Measurements from ENCODE around the gene KIF1C. TPM values are rescaled to one million over a fixed set of nuclear protein-coding genes. Genes with fewer than 3 reads are reported as not detected.

Gene KIF1C
- total RNA-seq, 1 experiment from 2014 or later, result 121 TPM

GRCh38 chr17:5047446-5047845 lies 49.7 kb downstream of the KIF1C start:
- no peak for ATAC-seq
- intact Hi-C loops (cut with micrococcal nuclease), result no loop called here
- CTCF ChIA-PET, result no interaction called here

GRCh38 chr17:5049314-5049841 lies 51.6 kb downstream of the KIF1C start:
- Histone ChIP-seq H3K27me3 (ENCODE audit: insufficient read depth, low read length) (no peaks in the 10 kb centered on the region), H3K36me3 (ENCODE audit: control insufficient read depth in 1 of 2, insufficient read depth in 2 of 2, low read length in 2 of 2) (no peaks in the 10 kb centered on the region), H4K20me1 (ENCODE audit: insufficient read depth) (no peaks in the 10 kb centered on the region), H3K4me2 (ENCODE audit: low read length) (no peak overlapping the region), H3K4me1 (ENCODE audit: control insufficient read depth in 1 of 2, insufficient read depth in 2 of 2, low read length in 2 of 2) (no peaks in the 10 kb centered on the region), H3K9ac (ENCODE audit: low read length) (no peak overlapping the region), H3K27ac (ENCODE audit: low read depth, low read length) (no peak overlapping the region), H3K9me3 (ENCODE audit: control insufficient read depth in 1 of 2, insufficient read depth in 1 of 2, low read depth in 1 of 2, low read length in 2 of 2) (no peaks in the 10 kb centered on the region), H3K9me2 (ENCODE audit: insufficient read depth) (no peaks in the 10 kb centered on the region), H3K79me2 (ENCODE audit: insufficient read depth, low read length) (no peaks in the 10 kb centered on the region), H2AFZ (ENCODE audit: low read depth, low read length, poor library complexity, severe bottlenecking) (no peak overlapping the region), H3K4me3 (replicated peaks in 1 of 2; ENCODE audit: low read depth in 1 of 2, low read length in 2 of 2) (no peak overlapping the region)
- no peak for DNase-seq (ENCODE audit: low read depth, low spot score)
- ChIA-PET RAD21 (ENCODE audit: low non-redundant PET in 1 of 2, low total read pairs in 2 of 2, uncharacterized antibody in 2 of 2, unreplicated experiment in 2 of 2) (no interaction called here), POLR2A (no interaction called here), CTCF (no interaction called here)
- no peak for ATAC-seq
- no TSS peak for BruUV-seq (replicated peaks)
- intact Hi-C loops (cut with micrococcal nuclease), result no loop called here
- TF ChIP-seq ZFX (IDR thresholded peaks at IDR 0.05) (no peak), ZNF274 (IDR thresholded peaks at IDR 0.05; ENCODE audit: low read depth, low read length) (no peak), CEBPB (IDR thresholded peaks at IDR 0.05; ENCODE audit: low read depth) (no peak), POLR2A (IDR thresholded peaks at IDR 0.05; ENCODE audit: borderline replicate concordance, extremely low read depth, insufficient read depth, insufficient read length) (no peak), CTCF (IDR thresholded peaks at IDR 0.05 in 2 of 3, conservative IDR thresholded peaks at IDR 0.05 in 1 of 3; ENCODE audit: borderline replicate concordance in 1 of 3, insufficient read depth in 1 of 3, low read depth in 2 of 3, low read length in 2 of 3) (no peak), CBX3 (IDR thresholded peaks at IDR 0.05; ENCODE audit: low read depth) (no peak), TCF7L2 (IDR thresholded peaks at IDR 0.05; ENCODE audit: borderline replicate concordance, extremely low read depth, insufficient read depth, insufficient read length) (no peak), REST (IDR thresholded peaks at IDR 0.05; ENCODE audit: low read depth) (no peak), EZH2phosphoT487 (IDR thresholded peaks at IDR 0.05; ENCODE audit: borderline replicate concordance) (no peak), YY1 (IDR thresholded peaks at IDR 0.05; ENCODE audit: extremely low read depth, insufficient replicate concordance, low read depth, low read length) (no peak), EZH2 (IDR thresholded peaks at IDR 0.05) (no peak), ATF3 (IDR thresholded peaks at IDR 0.05) (no peak)

More at GRCh38 chr17:5047446-5047845, 49.7 kb downstream of the KIF1C start:
- ChIA-PET RAD21 (ENCODE audit: low non-redundant PET in 1 of 2, low total read pairs in 2 of 2, uncharacterized antibody in 2 of 2, unreplicated experiment in 2 of 2) (no interaction called here), POLR2A (interaction anchor here (0.6 kb wide), 1 partner anchor 39 kb away, joined by 3 read pairs; no protein-coding TSS in a partner anchor)
- H3K4me1 ChIP-seq (ENCODE audit: control insufficient read depth in 1 of 2, insufficient read depth in 2 of 2, low read length in 2 of 2), result peaks cover 0 to 5% of the 10 kb centered on the region in 2 experiments; a peak in 1 of 4 replicates
- no peaks in the 10 kb centered on the region for H3K9me3 ChIP-seq (ENCODE audit: control insufficient read depth in 1 of 2, insufficient read depth in 1 of 2, low read depth in 1 of 2, low read length in 2 of 2)
- H3K36me3 ChIP-seq (ENCODE audit: control insufficient read depth in 1 of 2, insufficient read depth in 2 of 2, low read length in 2 of 2), result no peaks in the 10 kb centered on the region
- no peak overlapping the region for H3K27ac ChIP-seq (ENCODE audit: low read depth, low read length)
- H3K27me3 ChIP-seq (ENCODE audit: insufficient read depth, low read length), result no peaks in the 10 kb centered on the region
- no peak overlapping the region for H2AFZ ChIP-seq (ENCODE audit: low read depth, low read length, poor library complexity, severe bottlenecking)
- H3K4me2 ChIP-seq (ENCODE audit: low read length), result no peak overlapping the region
- H3K4me3 ChIP-seq (replicated peaks in 1 of 2; ENCODE audit: low read depth in 1 of 2, low read length in 2 of 2), result no peak overlapping the region
- no peaks in the 10 kb centered on the region for H4K20me1 ChIP-seq (ENCODE audit: insufficient read depth)
- no peak for DNase-seq (ENCODE audit: low read depth, low spot score)
- H3K9me2 ChIP-seq (ENCODE audit: insufficient read depth), result no peaks in the 10 kb centered on the region
- no peak for TF ChIP-seq TCF7L2 (IDR thresholded peaks at IDR 0.05; ENCODE audit: borderline replicate concordance, extremely low read depth, insufficient read depth, insufficient read length)
- no peak for TF ChIP-seq CEBPB (IDR thresholded peaks at IDR 0.05; ENCODE audit: low read depth)
- no peak for TF ChIP-seq ZNF274 (IDR thresholded peaks at IDR 0.05; ENCODE audit: low read depth, low read length)
- no peak for TF ChIP-seq MAX (IDR thresholded peaks at IDR 0.05)
- no peak overlapping the region for H3K9ac ChIP-seq (ENCODE audit: low read length)
- no TSS peak for BruUV-seq (replicated peaks)
- H3K79me2 ChIP-seq (ENCODE audit: insufficient read depth, low read length), result no peaks in the 10 kb centered on the region
